Smooth muscle cell (in vitro differentiated cells): ENCODE data around the gene HMGN1. TPM values are rescaled to one million over a fixed set of nuclear protein-coding genes. Genes with fewer than 3 reads are reported as not detected.
A peak's percentile ranks its signal among the peaks of the same experiment; 100 is the strongest.

Experiments used
- DNase-seq: peaks from one replicate; lab custom pipeline; 2025; ENCODE audit not compliant: unreplicated experiment; lab: John Stamatoyannopoulos, UW
- H2AFZ ChIP-seq: fragments of 200-600 bp; sonication (generic); 2 replicates; pipeline ENCODE4 v1.6.0; 2016; ENCODE audit warnings: antibody characterized with exemption, low read depth, mild to moderate bottlenecking
- H3F3A ChIP-seq: fragments of 200-600 bp; sonication (generic); 2 replicates; pipeline ENCODE4 v1.6.0; 2017; ENCODE audit warnings: antibody characterized with exemption, low read depth
- H3K27ac ChIP-seq: fragments of 200-600 bp; sonication (generic); 2 replicates; pipeline ENCODE4 v1.5.1; 2016; ENCODE audit warnings: low read depth, mild to moderate bottlenecking
- H3K27me3 ChIP-seq: fragments of 200-600 bp; sonication (generic); 2 replicates; pipeline ENCODE4 v1.6.1; 2016; ENCODE audit warnings: low read depth, mild to moderate bottlenecking
- H3K36me3 ChIP-seq: fragments of 200-600 bp; sonication (generic); 2 replicates; pipeline ENCODE4 v1.5.1; 2016; ENCODE audit warnings: low read depth
- H3K4me1 ChIP-seq: fragments of 200-600 bp; sonication (generic); 2 replicates; pipeline ENCODE4 v1.5.1; 2016; ENCODE audit warnings: low read depth
- H3K4me2 ChIP-seq: fragments of 200-600 bp; sonication (generic); 2 replicates; pipeline ENCODE4 v1.6.0; 2016; ENCODE audit warnings: mild to moderate bottlenecking
- H3K4me3 ChIP-seq: fragments of 200-600 bp; sonication (generic); 2 replicates; pipeline ENCODE4 v1.5.1; 2016; ENCODE audit warnings: mild to moderate bottlenecking
- H3K79me2 ChIP-seq: fragments of 200-600 bp; sonication (generic); 2 replicates; pipeline ENCODE4 v1.6.0; 2016; ENCODE audit warnings: low read depth, mild to moderate bottlenecking
- H3K9ac ChIP-seq: fragments of 200-600 bp; sonication (generic); 2 replicates; pipeline ENCODE4 v1.6.0; 2016; ENCODE audit warnings: low read depth
- H3K9me3 ChIP-seq: fragments of 200-600 bp; sonication (generic); replicated peaks from 2 replicates; pipeline ENCODE4 v1.5.1; 2016; ENCODE audit warnings: low read depth
- H4K20me1 ChIP-seq: fragments of 200-600 bp; sonication (generic); 2 replicates; pipeline ENCODE4 v1.6.0; 2016; ENCODE audit warnings: low read depth
- CTCF ChIP-seq: fragments of 200-600 bp; sonication (generic); IDR thresholded peaks from 2 replicates; pipeline ENCODE4 v1.5.1; 2017; ENCODE audit warnings: borderline replicate concordance, mild to moderate bottlenecking, antibody characterized with exemption; ENCODE audit not compliant: insufficient read depth, poor library complexity, severe bottlenecking
- WGBS: methylation state at CpG from one replicate; pipeline ENCODE4 v1.1.7; 2016; ENCODE audit warnings: low lambda C conversion rate; 5-methylcytosine and 5-hydroxymethylcytosine counted together
- polyA plus RNA-seq: library from polyadenylated mRNA; unstranded; fragments of >200 nt; fragmentation: Nextera tagmentation; extraction: Ambion mirVana; gene quantifications from 2 replicates; pipeline ENCODE4 v1.2.1, GENCODE V29; 2016
- total RNA-seq: library from RNA; depleted of rRNA; stranded (reverse); fragments of >200 nt; gene quantifications from 2 replicates; pipeline ENCODE4 v1.2.3, GENCODE V29; 2014

The HMGN1 gene
- total and polyA plus RNA-seq, 2 experiments from 2014 or later, result 396 to 427 TPM

DNA sequence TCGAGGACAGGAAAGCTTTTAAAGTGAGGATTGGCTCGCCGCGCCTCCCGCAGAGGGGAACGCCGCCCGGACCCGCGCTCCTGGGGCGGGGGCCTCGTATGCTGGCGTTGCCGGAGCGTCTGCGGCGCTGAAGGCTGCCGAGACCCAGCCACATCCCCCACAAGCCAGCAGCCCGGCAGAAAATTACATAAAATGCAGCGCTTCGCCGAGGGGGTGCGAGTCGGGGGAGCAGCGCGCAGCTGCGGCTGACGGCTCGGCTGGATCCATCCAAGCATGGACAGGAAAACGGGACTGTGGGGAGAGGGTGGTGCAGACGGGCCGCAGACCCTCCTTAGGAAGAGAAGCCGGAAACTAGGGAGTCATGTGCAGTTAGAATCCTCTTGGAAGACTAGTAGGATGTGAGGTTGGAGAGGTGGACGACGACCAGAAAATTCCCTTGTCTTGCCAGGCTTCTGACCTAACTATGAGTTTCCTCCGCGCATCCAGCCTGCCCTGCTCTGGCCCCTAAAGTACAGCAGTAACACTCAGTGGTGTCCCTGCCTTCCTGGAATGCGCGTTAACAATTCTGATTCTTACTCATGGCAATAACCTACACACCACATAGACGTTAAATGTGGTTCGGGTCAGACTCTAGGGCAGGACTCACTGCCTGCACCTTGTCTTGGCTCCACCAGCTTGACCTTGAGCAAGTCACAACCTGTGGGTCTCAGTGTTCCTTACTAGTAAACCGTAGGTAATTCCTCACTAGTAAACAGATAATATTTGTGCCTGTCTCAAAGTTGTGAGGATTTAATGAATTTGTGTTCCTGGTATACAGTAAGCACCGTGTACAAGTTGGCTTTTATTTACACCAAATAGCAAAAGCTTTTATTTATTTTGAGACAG is 34.5 kb downstream of the HMGN1 start:
- no peaks in the 10 kb centered on the region for H3K9me3 ChIP-seq
- peaks cover 27% of the 10 kb centered on the region for H3K79me2 ChIP-seq
- H3K4me3 ChIP-seq, result peak overlapping the region; percentile 93
- peaks cover 11% of the 10 kb centered on the region for H3F3A ChIP-seq
- peak overlapping the region; percentile 97 for H3K27ac ChIP-seq
- peaks cover 26% of the 10 kb centered on the region for H4K20me1 ChIP-seq
- no peaks in the 10 kb centered on the region for H3K27me3 ChIP-seq
- peak overlapping the region; percentile 95 for H3K9ac ChIP-seq
- peak overlapping the region; percentile 99 for H3K4me2 ChIP-seq
- peaks cover 13% of the 10 kb centered on the region for H3K4me1 ChIP-seq
- TF ChIP-seq CTCF, result no peak
- no peaks in the 10 kb centered on the region for H3K36me3 ChIP-seq
- WGBS, result 3% methylated on average over 42 of the region's 43 CpGs
- peak; percentile 67 for DNase-seq
- peak overlapping the region; percentile 96 for H2AFZ ChIP-seq

DNA sequence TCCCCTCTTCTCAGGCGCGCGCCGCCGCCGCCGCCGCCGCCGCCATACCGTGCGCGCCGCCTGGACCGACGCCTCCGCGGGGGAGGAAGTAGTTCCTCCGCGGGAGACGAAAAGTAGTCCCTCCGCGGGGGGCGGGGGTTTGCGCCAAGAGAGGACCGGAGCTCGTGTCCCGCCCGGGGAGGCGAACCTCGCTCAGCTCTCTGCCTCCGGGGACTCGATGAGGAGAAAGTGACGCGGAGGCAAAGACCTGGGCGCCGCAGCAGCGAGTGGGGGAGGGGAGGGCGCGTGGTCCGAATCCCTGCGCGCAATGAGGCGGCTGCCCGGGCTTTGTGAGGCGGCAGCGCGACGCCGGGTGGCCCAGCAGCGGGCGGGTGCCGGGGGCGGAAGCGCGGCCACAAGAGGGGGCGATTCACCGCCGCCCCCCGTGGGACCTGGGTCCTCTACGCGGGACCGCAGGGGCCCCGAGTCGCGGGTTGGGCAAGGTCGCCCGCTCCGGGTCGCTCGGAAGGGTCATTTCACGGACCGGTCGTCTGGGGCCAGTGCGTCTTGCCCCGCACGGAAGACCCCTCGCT is 35.2 kb downstream of the HMGN1 start, which contains the start of gene BRWD1:
BRWD1 (minus strand) TSS at position 62 of the 572 bp plus-strand sequence. CDS start 141 bp downstream, outside the sequence.
- Histone ChIP-seq H3K79me2 (peaks cover 33% of the 10 kb centered on the region), H3K36me3 (no peaks in the 10 kb centered on the region), H3K9me3 (no peaks in the 10 kb centered on the region), H3K27ac (peak within 1 kb of the TSS; percentile 97), H3K9ac (peak within 1 kb of the TSS; percentile 95), H3K27me3 (no peaks in the 10 kb centered on the region), H3F3A (peaks cover 8% of the 10 kb centered on the region), H3K4me2 (peak within 1 kb of the TSS; percentile 99), H3K4me1 (peaks cover 13% of the 10 kb centered on the region), H2AFZ (peak within 1 kb of the TSS; percentile 96), H4K20me1 (peaks cover 33% of the 10 kb centered on the region), H3K4me3 (peak within 1 kb of the TSS; percentile 93)
- DNase-seq, result peak; percentile 77
- 1% methylated on average over 42 of the region's 78 CpGs for WGBS
- peak; percentile 26 for TF ChIP-seq CTCF

DNA sequence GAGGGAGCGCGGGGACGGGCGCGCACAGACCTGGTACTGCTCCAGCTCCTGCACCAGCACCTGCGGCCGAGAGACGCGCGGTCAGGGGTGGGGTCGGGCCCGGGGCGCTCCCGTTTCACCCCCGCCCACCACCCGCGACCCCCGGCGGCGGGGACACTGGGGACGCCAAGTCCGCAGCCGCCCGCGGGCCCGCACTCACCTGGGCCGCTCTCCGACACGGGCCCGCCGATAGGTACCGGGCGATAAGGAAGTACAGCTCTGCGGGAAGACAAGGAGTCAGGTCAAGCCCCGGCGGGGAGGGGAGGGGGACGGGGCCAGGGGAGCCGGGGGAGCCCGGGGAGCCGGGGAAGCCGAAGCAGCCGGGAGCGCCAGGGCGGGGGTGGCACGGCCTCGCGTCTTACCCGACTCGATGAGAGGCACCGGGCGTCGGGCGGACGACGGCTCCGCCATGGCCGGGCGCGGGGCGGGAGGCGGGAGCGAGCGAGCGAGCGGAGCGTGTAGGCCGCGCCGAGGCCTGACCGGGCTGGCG is 35.8 kb downstream of the HMGN1 start:
- Histone ChIP-seq H3K36me3 (no peaks in the 10 kb centered on the region), H3K4me3 (peak overlapping the region; percentile 93), H4K20me1 (peaks cover 39% of the 10 kb centered on the region), H3K9ac (peak overlapping the region; percentile 95), H3K4me2 (peak overlapping the region; percentile 99), H3K27ac (peak overlapping the region; percentile 97), H3K27me3 (no peaks in the 10 kb centered on the region), H3K4me1 (peaks cover 13% of the 10 kb centered on the region), H3K79me2 (peaks cover 39% of the 10 kb centered on the region), H2AFZ (peak overlapping the region; percentile 96), H3K9me3 (no peaks in the 10 kb centered on the region), H3F3A (peaks cover 8% of the 10 kb centered on the region)
- WGBS, result 2% methylated on average over 22 of the region's 71 CpGs
- TF ChIP-seq CTCF, result no peak
- no peak for DNase-seq
